ENCODE measurements around the gene TMOD2. TPM values are rescaled to one million over a fixed set of nuclear protein-coding genes. Genes with fewer than 3 reads are reported as not detected.

The TMOD2 gene
- polyA plus RNA-seq, 1 donor: 6.0 TPM

DNA sequence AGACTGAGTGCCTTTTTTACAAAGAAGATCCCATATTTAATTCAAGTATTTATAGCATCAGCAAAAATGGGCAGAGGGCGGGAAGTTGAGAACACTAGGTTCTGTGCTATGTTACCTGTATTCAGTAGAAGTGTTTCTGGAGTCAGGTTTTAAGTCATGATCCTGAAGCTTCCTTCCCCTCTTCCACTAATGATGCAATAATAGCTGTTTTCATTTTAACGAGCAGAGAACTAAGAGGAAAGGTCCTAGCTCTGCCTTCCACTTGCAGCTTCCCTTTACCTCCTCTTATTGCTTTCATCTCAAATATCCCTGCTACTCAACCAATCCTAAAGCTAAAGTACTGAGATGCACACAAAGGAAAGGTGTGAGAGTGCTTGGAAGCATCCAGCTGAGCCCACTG lies 61.2 kb downstream of the TMOD2 start:
- DNase-seq (ENCODE audit: low read depth): no peak

DNA sequence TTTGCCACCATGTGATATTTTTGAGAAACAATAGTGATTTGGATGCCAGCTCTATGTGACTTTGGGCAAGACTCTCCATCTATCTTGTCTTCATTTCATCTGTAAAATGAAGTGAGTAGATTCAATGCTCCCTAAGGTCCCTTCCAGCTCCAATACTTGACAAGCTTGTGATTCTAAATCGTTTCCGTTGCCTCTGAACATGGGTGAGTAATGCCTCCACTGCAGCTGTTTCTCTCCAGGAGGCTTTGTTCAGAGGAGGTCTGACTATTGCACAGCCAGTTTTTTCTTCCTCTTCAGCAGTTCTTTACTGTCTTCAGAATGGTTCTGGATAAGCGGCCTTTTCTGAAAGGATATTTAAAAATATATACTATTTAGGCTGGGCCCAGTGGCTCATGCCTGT lies 63.2 kb downstream of the TMOD2 start:
- DNase-seq (ENCODE audit: low read depth): no peak

DNA sequence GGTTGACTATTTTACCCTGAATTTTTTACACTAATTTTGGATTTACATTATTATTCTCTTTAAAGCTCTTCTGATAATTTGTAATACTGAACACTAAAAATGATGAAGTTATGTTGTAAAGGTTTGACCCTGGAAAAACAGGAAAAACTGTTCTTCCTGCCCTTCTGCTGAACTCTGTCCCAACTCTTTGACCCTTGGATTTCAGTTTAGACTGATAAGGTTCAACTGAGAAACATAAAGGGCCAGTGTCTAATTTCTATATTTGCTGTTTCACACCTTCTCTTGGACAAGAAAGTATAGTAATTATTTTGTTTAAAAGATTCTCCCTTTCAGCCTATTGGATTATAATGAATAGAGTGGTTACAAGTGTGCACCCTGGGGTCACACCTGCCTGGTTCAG lies 65.2 kb downstream of the TMOD2 start:
- no peak for DNase-seq (ENCODE audit: low read depth)

DNA sequence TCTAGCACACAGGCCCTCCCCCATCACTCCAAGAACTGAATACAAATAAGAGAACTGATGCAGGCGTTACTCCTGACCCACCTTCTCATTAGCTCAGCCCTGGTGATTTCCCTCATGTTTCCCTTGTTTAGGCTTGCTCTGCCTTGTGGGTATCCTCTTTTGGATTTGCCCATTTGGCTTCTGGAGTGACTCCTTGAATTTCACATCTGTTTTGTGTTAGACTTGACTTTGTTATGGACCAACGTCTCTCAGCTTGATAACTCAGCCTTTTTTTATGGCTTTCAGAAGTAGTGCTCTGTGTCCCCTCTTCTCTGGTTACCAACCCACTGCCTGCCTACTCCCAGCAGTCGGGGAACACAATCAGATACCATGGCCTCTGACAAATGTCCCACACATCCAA lies 66.8 kb downstream of the TMOD2 start:
- DNase-seq (ENCODE audit: low read depth): no peak

DNA sequence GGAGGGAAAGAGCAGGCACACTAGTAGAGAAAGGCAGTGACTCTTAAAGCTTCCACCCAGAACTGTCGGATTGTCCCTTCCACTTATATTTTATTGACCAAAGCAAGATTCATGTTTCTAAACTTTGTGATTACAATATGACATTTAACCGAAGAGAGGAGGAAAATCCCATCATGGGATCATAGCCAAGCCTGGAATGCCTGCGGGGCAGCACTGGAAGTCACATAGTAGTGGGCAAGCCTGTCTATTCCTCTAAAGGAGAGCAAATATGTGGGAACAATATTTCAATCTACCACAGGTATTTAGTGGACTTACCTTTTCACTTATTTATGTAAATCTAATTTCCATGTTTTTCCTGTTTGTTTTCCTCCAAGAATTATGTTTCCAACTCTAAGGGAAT lies 74.3 kb downstream of the TMOD2 start:
- no peak for DNase-seq (ENCODE audit: low read depth)

DNA sequence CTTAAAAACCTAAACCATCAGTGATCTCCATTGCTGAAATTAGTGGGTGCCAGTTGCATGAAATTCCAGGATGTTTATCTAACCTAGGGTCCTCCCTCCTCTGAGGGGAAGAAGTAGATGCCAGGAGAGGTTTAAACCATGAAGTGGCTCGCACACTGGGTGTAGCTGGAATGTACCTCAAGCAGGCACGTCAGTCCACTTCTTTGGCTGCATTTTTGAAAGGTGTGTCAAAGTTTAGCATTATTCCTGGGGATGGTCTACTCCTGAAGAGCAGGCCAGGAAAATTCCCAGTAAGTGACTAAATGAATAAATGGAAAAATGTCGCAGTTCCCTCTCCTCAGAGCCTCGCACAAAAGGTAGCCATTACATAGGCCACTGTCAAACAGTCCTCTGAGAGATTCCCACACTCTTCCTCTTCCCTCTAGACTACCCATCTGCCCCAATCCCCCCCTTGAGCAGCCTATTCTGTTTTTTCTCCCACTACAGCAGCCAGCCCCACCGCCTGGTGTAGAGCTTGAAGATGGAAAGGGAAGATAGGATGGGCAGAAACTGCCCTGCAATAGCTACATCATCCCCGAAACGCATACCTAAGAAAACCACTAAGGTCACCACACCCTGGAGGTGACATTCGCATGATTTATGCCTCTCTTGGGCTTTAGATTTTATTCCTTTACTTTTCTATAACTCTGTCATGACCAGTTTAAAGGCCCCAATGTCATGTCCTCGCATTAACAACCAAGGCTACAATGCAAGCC lies 77.4 kb downstream of the TMOD2 start:
- no peak for DNase-seq (ENCODE audit: low read depth)

DNA sequence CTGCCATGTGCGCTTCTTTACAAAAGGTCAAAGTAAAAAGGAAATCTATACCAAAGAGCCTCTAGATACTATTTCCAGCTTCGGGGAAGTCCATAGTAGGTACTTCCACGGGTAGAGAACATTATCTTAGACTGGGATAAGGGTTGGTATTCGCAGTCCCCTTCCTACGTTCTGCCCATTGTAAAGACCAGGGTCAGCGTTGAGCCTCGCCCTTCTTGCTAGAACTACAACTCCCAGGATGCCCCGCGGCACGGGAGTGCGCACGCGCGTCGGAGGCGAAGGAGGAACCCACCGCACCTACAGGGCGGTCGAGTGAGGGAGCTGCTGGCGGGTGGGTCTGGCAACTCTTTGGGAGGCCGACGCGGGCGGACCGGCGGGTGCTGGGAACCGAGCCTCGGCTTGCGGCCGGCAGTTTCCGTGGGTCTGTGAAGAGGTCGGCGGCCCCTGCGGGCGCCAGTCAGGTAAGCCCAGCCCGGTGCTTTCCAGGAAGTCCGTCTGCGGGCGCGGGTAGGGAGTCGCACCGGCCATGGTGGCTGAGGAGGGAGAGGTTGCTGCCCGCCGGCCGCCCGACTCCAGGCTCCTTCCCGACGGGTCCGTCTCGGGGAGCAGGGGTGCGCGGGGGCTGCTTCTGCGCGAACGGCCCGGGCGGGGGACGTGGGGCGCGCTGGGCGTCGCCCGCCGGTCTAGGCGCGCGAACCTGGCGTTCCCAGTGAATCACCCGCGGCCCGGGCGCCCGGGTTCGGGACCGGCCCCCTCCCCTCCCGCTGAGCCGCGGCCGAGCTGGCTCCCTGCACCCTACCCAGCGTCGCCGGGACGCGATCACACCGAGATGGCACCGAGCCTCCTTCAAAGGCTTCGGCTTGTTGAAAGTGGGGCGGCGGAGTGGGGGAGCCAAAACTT lies 78.2 kb downstream of the TMOD2 start, which contains the start of gene TMOD3:
Gene TMOD3, plus strand, starts transcription at position 278 of the 900 bp plus-strand sequence. CDS start 33,232 bp downstream, outside the sequence.
- peak; percentile 58 for DNase-seq (ENCODE audit: low read depth)

DNA sequence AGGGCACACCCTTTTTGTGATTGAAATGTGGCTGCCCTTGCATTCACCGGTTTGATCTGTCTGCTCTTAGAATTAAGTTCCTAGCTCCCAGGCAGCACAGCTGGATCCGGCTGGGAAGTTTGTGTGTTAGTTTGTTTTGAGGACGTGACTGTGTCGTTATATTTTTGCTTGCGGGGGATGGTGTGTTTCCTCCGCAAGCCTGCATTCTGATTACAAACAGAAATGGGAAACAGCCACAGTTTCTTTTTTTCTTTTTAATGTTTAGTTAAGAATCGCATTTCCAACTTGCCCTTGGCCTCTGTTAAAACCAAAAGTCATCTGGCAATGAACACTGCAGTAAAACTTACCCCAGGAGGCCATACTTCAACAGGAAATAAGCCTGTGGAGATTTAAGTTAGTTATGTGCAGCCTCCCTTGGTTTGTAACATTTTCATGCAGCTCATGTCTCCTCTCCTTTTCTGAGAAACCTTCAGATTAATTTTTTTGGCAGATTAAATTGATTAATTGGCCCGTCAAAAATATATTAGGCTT lies 78.9 kb downstream of the TMOD2 start:
- DNase-seq (ENCODE audit: low read depth): no peak

DNA sequence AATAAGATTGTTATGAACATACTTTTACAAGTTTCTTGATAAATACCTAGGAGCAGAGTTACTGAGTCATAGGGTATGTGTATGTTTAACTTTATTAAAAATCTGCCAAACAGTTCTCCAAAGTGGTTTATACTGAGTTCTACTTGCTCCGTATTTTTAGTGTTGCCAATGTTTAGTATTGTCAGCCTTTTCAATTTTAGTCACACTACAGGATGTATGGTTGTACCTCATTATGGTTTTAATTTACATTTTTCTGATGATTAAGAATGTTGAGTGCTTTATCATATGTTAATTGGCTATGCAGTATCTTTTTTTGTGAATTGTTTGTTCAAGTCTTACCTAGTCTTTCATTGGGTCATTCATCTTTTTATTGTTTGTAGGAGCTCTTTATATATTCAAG lies 82.4 kb downstream of the TMOD2 start:
- DNase-seq (ENCODE audit: low read depth): no peak

DNA sequence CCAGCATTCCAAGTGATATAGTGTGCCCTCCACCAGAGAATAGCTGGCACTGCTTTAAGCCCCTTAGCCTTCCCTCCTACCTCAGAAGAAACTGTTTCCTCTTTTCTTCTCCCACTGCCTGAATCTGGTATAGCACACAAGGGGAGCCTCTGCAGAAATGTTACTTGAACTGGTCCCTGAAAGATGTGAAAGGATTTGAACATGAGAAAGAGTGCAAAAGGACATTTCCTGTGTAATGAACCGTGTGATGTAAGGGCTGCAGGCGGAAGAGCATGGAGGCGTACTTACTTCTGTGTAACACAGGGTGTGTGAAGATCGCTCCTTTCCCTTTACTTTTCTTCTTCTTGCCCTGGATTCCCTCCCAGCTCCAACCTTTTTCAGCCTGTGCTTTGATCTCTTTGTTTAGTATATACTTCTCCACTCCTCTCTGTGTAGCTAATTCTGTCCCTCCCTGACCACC lies 86.4 kb downstream of the TMOD2 start:
- no peak for DNase-seq (ENCODE audit: low read depth)

DNA sequence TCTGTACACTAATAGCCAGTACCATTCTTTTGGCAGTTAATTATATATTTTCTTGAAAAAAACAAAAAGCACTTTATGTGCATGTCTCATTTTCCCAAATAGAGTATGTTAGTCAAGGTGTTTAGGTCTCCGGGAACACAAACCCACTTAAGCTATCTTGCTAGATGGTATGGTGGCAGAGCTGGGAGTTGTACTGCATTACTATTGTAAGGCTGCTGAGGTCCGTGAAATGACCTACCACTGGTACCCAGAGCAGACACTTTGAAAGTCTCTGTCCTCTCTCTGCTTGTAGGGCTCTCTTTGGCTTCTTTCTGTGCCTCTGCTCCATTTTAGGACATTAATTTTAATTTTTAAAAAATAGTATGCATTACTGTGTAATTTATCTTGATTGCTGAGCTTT lies 86.9 kb downstream of the TMOD2 start:
- no peak for DNase-seq (ENCODE audit: low read depth)

DNA sequence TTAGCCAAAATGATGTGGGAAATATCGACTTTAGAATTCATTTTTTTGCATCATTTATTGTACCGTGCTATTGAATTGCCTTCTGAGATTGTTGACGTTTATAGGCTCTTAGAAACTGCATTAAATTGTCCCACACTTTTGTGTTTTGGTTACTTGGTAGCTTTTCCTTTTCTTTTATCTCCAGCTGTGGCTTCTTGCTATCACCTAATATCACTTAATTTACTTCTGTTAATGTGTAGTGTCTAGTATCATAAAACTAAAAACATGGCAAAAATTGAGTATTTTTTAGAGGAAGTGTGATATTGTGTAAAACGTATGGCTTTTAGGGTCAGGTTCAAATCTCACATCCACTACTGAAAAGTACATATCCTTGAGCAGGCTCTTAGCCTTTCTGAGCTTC lies 89.3 kb downstream of the TMOD2 start:
- DNase-seq (ENCODE audit: low read depth): no peak

DNA sequence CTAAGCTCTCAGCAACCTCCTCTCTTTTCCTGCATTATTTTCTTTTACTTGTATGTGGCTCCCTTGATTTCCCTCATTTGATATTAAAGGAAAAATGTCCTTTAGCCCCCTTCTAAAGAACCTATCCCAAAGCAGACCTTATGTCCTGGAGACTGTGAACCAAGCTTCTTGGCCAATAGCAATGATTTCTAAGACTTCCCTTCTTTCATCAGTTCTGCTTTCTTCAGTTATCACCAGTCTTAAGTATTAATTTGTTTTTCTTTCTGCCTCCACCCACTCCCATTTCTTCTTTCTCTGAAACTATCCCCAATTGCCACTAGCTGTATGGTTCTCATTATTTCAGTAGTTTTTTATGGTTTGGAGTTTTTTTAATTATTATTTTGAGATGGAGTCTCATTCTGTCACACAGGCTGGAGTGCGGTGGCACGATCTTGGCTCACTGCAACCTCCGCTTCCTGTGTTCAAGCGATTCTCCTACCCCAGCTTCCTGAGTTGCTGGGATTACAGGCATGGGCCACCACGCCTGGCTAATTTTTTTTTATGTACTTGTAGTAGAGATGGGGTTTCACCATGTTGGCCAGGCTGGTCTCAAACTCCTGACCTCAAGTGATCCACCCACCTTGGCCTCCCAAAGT lies 90.1 kb downstream of the TMOD2 start:
- no peak for DNase-seq (ENCODE audit: low read depth)

DNA sequence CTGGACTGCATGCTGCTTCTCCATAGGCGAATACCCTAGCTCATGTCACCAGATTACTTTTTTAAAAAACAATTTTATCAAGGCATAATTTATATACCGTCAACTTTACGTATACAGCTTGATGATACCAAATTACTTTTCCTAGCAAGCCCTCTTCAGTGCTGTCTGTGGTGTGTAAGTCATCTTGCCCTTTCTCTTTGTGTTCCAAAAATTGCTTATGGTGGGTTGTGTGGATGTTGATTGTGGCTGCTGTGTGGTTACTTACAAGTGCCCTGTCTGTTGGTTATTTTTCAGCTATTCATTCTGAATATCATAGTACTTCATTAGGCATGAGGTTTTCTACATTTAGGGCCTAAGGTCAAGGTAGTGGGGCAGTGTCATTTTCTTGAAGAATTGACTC lies 90.9 kb downstream of the TMOD2 start:
- no peak for DNase-seq (ENCODE audit: low read depth)

DNA sequence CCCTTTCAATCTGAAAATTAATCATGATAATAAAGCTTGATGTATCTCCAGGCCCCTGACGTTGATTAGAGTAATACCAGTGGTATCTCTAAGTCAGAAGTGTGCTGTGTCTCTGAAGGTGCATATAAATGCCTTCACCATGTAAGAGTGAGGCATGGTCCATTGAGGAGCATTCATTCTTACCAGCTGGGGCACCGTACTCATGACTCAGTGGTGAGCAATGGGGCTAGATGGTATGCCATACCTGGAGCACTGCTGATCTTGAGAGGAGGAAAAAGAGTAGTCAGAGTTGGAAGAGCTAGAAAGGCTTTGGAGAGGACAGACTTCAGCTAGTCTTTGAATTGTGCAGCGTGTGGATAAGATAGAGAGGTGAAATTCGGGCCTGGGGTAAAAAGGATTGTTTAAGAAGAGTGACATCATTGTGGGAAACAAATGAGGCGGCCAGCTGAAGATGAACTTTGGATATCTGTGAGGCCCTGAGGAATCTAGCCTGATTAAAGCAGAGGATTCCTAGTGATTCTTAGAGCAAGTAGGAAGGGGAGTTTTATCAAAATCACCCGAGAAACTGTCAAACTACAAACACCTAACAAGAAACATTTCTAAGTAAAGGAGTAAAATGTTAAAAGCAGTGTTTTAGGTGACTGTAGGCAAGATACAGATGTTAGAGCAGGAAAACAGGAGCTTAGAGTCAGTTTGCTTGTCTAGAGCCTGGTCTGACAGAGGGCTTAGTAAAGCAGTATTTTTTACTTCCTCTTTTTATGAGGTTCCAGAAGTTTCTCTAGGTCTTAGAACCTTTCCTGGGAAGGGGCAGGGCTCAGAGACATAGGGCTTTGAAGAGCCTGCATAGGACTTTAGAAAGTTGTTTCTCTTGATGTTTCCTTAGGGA lies 91.7 kb downstream of the TMOD2 start:
- DNase-seq (ENCODE audit: low read depth): no peak

DNA sequence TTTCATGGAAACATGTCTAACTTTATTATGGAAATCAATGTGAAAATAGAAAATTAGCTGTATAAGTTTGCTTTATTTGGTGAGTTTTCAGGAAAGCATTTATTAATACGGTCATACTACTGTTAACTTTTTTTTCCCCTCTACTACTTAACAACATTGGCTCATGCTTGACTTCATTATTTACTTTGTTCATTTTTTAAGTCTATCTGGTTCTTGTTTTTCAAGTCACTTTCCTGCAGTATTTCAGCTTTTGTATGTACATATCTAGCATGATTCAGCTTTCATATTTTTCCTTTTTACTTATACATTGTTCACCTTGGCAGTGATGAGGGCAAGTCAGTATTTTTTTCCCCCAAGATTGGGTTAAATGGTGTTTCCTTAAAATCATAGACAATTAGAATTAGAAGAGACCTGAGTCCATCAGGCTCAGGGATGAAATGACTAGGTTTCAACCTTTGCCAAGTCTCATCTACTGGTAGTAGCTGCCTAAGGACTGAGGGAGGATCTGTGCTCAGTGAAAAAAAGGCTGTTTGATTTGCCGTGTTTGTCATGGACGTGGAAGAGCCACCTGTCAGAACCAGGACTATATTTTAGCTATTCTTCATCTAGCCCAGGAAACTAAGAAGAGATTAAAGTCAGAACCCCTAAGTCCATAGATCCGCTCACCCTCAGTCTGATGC lies 93.5 kb downstream of the TMOD2 start:
- no peak for DNase-seq (ENCODE audit: low read depth)

DNA sequence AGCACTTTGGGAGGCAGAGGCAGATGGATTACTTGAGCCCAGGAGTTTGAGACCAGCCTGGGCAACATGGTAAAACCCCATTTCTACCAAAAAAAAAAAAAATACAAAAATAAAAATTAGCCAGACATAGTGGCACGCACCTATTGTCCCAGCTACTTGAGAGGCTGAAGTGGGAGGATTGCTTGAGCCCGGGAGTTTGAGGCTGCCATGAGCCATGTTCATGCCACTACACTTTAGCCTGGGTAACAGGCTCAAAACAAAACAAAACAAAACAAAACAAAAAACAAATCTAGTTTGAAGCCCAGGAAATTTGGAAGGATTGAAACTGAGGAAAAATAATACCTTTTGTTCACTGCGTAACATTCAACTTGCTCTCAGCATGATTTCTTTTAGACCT lies 94.7 kb downstream of the TMOD2 start:
- DNase-seq (ENCODE audit: low read depth): no peak

DNA sequence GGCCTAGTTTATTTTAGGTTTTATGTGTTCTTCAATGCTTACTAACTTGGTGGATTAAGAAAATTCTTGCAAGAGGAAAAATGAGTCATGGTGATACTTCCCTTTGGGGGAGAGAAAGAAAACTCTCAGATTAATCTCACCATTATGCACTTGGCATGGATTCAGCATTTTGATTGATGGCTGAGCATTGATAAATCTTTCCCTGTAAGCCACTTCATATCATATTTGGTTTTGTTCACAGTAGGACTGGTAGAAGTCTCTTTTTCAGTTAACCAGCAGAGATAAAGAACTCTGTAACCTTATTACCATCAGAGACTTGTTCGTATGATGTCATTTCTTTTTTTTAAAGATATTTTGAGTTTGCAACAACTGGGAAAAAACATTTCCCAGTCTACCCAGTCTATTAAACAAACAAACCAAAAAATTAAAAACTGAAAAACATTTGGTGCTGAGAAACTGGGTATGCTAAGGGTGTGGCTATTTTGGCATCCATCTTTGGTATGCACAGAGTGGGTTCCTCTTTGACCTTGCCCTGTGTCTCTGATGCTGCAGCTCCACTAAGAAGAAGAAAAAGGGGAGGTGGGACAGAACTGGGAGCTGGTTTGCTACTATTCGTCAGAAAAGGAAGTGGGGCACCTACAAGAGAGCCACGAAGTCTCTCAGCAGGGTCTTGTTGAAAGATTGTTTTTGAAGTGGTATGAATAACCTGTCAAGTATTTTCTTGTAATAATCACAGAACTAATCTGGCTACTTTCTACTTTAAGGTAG lies 95.2 kb downstream of the TMOD2 start:
- DNase-seq (ENCODE audit: low read depth): no peak

DNA sequence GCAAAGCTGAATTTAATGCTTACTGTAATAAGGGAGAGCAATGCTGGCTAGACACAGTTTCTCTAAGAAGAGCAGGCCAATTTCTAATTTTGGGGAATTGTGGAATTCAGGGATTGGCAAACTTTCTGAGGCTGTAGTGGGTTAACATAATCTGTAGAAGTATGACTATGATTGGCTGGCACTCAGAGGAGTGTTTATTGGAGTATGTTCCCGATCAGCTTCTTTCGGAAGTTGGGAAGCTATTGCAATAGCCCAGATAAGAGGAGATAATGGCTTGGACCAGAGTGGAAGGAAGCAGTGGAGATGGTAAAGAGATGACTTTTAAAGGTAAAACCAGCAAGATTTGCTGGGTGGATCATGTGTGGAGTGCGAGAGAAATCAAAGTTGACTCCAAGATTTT lies 97.4 kb downstream of the TMOD2 start:
- no peak for DNase-seq (ENCODE audit: low read depth)

DNA sequence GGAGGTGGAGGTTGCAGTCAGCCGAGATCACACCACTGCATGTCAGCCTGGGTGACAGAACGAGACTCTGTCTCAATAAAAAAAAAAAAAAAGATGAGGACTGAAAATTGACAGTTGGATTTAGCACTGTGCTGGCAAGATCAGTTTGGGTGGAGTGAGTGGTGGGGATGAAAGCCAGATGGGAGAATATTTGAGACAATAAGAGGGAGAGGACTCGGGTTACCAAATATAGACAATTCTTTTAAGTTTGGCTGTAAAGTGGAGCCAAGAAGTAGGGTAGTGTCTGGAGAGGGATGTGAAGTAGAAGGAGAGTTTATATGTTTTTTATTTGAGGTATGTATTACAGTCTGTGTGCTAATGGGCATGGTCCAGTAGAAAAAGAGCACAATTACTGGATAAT lies 98.5 kb downstream of the TMOD2 start:
- DNase-seq (ENCODE audit: low read depth): no peak
